Measurements from ENCODE around the gene GHRH.

GHRH gene

DNA sequence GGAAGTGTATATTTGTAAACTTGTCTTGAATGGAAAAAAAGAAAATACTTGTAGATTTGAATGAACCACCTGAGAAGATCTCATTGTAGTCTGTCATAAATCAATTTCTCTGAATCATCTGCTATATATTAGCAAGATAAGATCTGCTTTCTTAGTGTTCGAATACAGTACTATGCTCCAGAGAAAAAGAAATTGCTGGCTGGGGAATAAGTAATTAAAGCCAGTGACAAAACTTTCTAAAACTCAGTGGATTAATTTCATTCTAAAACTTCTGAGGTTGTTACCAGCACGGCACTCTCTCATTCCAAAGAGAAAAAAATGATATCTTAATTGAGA lies 59.8 kb downstream of the GHRH start:
- no peak for DNase-seq
